Neural progenitor cell (in vitro differentiated cells): Measurements from ENCODE around the gene TINAGL1.

Source experiments
- CTCF ChIP-seq: fragments of 200-600 bp; sonication (generic); IDR thresholded peaks from 2 replicates; pipeline ENCODE4 v1.5.1; 2017; ENCODE audit warnings: antibody characterized with exemption, mild to moderate bottlenecking
- EZH2 ChIP-seq: fragments of 200-600 bp; sonication (generic); IDR thresholded peaks from 2 replicates; pipeline ENCODE4 v1.6.1; 2017; ENCODE audit warnings: antibody characterized with exemption, mild to moderate bottlenecking, moderate library complexity
- EZH2phosphoT487 ChIP-seq: fragments of 200-600 bp; sonication (generic); IDR thresholded peaks from 2 replicates; pipeline ENCODE4 v1.6.1; 2017; ENCODE audit warnings: antibody characterized with exemption

- no peak for TF ChIP-seq CTCF
- TF ChIP-seq EZH2: no peak
- no peak for TF ChIP-seq EZH2phosphoT487
These were observed 15.9 kb upstream of the TINAGL1 start for GRCh38 chr1:31560394-31560793.
